HG03175 (cell line): Measurements from ENCODE around the gene IFT57.
A peak's percentile ranks its signal among the peaks of the same experiment; 100 is the strongest.
"Not testable (repeated sequence)": the region's sequence is repeated elsewhere in the genome, so short reads cannot be mapped to it uniquely, and the experiment has no call there.

Experiments
- ATAC-seq: cut with Tn5 transposase; IDR thresholded peaks from one replicate; pipeline ENCODE4 v1.9.1; 2021; ENCODE audit warnings: mild to moderate bottlenecking, moderate library complexity; ENCODE audit not compliant: unreplicated experiment

Gene IFT57

DNA sequence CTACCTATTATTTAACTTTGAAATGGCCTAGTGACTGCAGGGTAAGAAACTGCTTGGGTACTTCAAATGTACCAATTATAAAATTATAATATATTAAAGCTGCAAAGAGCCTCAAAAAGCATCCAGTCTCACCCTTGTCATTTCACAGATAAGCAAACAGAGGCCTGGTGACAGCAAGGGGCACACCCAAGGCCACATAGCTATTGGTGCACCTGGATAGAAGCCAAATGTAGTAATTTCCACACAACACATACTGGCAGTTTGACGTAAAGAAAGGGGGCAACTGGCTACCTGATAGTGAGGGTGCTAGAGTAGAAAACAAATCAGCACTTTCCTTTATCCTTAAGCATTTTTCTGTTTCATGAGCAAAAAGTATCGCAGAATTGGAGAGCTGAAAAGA, 51.1 kb downstream of the IFT57 start:
- no peak for ATAC-seq

GRCh38 chr3:108164391-108164790, 57.8 kb downstream of the IFT57 start:
- ATAC-seq = no peak

- ATAC-seq = no peak
These were observed 62.4 kb downstream of the IFT57 start for GRCh38 chr3:108159865-108160264.

DNA sequence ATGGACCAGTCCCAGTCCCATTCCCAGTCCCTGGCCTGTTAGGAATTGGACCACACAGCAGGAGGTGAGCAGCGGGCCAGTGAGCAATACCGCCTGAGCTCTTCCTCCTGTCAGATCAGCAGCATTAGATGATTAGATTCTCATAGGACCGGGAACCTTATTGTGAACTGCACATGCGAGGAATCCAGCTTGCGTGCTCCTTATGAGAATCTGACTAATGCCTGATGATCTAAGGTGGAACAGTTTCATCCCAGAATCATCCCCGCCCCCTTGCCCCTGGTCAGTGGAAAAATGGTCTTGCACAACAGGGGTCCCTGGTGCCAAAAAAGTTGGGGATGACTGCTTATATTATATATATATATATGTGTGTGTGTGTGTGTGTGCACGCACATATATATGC, 63.1 kb downstream of the IFT57 start:
- no peak for ATAC-seq

DNA sequence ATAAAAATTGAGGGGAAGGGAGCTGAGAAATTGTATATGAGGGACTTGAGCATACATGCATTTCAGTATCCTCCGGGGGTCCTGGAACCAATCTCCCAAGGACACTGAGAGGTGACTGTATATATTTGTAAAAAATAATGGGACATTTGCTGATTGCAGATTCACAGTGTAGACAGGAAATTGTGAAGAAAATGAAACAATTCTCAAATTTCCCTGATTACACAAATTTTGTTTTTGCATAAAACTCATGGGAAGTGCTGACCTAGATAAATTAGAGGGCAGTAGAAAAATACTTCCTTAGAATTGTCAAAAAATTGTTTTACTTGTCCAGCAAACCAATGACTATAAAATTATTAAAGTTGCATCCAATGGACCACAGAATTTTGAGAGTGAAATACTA, 64.0 kb downstream of the IFT57 start:
- no peak for ATAC-seq

GRCh38 chr3:108157273-108157672, 65.0 kb downstream of the IFT57 start:
- ATAC-seq = no peak

DNA sequence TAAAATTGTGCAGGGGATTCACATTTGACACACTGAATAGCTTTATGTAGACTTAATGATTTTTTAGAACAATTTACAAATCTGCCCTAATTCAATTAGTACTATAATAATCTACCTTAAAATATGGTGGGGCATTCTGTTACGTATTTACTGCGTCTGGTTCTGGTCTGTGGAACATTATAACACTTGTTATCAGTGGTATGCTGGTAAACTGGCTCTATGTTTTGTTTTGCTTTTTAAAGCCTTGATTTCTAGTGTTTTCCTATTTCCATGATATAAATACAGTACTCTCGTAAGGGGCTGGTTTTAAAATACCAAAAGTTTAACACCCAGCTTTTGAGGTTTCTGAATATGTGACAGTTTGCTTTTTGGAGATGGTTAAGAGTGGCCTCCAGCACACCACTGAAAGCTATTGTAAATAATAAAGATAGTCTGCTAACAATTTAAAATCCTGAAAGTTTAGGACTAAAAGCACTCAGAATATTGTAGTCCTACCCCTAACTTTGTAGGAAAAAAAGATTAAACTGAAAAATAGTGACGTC, 65.8 kb downstream of the IFT57 start:
- ATAC-seq = no peak

- not testable (repeated sequence) for ATAC-seq
These were observed 66.6 kb downstream of the IFT57 start for GRCh38 chr3:108155642-108156041.

DNA sequence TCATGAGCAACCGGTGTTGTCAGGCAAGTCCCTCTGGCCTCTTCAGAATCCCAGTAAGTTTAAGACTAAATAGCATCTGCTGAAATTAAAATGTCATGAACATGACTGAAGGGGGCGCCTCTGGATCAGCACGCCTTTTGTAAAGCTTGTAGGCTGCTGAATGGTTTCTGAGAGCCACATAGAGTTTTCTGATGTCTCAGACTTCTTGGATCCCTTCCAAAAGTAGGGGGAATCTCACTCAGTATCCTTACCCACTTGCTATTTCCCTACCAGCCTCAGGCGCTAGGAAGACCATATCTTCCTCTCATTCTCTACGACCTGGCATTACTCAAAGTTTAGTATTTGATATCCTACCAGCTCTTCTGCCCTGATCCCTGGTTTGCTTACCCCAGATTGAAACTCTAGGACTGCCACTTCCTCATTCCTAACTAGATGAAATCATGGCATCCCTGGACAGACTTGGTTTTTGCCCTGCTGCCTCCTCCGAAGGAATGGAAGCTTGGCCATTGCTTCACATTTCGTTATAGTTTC, 68.7 kb downstream of the IFT57 start:
- ATAC-seq = no peak

GRCh38 chr3:108152274-108152673, 70.0 kb downstream of the IFT57 start:
- no peak for ATAC-seq

GRCh38 chr3:108150200-108150599, 72.0 kb downstream of the IFT57 start:
- no peak for ATAC-seq

DNA sequence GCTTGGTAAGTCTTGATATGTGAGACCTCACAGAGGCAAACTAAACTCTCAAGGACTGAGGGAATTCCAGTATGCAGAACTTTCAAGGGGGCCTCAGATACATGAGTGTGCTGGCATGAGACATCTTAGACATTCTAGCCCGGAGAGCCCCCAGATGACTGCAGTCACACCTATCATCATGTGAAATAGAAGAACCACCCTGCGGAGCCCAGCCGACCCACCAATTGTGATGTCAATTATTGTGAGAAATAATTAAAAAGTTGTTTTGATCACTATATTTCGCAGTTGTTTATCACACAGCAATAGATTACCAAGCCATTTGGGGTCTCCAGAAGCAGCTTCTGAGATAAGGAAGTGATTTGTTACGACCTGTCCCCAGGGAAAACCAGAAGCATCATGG, 76.1 kb downstream of the IFT57 start:
- ATAC-seq = no peak

DNA sequence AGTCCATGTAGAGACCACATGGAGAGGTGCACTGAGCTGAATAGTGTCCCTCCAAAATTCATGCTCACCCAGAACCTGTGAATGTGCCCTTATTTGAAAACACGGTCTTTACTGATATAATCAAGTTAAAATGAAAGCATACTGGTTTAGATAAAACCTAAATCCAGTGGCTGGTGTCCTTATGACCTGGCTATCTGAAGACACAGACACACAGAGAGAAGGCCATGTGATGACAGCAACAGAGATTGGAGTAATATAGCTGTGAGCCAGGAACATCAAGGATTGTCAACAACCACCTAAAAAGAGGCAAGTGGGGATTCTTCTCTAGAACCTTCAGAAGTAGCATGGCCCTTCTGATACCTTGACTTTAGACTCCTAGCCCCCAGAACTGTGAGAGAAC, 76.6 kb downstream of the IFT57 start:
- ATAC-seq = no peak

GRCh38 chr3:108137460-108137814, 84.8 kb downstream of the IFT57 start:
- ATAC-seq = no peak

DNA sequence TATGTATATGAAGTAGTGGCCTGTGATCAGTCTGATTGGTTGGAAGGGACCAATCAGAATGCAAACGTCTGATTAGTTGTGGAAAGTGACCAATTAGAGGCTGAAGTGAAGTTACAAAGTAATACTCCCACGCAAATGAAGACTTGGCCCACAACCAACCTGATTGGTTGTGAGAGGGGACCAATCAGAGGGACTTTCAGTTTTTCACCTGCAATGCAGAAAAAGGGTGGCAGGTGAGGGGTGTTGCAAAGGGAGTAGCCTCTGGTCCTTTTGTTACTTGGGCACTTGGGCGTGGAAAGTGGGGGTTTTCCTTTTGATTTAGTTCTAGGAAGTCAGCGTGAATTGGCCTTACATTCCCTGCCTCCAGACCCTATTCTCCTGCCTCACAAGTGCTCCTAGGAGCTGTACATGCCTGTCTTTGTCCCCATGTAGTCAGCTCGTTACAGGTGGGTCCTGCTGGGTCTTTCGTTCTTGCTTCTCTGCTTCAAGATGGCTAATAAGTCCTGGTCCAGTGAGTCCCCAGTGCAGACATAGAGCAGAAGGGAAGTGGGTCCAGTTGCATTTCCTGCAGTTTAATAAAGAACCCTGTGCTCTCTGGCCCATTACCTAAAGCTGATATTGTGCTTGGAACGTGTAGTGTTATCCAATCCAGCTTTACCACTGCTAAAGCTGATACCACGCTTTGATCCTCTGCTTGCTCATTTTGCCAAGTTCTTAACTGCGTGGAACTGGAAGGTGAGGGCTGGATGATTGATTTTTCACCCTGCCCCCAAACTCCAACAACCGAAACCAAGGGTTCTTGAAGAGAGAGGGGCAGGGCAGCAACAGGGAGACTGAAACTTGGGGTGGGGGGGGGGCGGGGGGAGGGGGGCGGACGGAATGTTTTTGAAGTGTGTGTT, 85.4 kb downstream of the IFT57 start:
- no peak for ATAC-seq

DNA sequence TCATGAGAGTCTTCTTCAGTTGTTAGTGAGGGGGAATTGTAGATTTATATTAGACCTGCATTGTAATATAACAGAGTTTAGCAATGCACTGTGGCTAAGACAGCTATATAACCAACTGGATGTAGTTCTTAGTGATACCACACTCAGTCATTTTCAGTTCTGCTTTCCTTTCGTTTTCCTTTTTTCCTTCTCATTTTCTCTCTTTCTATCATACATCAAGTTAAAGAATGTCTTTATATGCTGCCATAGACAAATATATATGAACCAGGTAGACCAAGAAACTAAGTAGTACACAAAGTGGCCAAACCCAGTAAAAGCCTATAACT, 87.7 kb downstream of the IFT57 start:
- ATAC-seq = peak; percentile 58

DNA sequence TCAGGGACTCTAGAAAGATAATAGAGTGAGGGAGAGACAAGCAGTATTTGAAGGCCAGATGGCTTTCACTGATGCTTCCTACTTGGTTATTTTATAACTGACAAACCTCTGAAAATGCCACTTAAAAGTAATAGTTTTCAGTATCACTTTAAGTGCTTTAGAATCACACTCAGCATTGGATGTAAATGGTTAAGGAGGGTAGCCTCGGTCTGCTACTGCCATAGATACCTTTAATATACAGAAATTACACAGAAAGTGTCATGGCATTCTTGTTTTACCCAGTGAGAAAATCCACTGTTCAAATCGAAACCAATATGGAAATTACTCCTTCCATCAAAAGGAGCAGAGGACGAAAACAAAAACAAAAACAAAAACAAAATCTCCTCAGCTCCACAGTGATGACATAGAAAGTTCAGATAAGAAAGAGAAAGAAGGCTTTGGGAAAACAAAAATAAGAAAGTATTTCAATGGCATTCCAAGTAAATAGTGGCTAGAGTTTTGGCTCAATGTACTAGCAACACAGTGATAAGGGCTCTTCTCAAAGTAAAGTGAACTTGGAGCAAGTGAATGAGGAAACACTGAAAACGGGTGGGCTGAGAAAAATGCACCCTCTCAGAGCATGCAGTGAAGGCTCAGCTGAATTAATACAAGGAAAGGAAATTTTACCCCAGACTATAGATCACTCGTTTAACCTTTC, 88.2 kb downstream of the IFT57 start:
- peak; percentile 52 for ATAC-seq

GRCh38 chr3:108133048-108133369, 89.2 kb downstream of the IFT57 start:
- no peak for ATAC-seq

DNA sequence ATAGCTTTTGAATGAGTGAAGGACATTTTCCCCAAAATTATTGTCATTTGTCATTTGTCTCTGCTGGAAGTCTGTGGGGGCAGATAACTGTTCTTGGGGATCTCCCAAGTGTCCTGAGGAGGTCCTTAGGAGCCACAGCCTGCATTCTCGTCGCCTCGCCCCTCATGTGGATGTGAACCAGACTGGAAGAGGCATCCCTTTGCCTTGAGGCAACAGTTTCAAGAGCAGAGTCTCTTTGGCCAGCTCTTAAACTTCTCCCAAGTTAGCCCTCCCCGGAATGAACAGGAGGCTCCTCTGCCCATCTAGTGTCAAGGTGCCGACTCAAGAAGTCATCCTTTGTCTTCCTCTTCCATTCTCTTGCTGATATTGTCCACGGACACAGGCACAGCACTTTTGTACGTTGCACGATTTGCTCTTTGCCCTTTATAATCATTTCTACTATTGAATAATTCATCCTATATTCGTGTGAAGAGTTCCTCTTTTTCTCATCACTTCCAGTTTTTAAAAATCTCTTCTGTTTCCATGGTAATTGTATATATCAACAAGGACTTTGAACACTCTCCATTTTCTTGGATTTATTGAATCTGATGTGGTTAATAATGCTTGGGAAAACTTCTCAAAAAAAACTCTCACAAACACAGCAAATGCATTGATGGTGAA, 90.6 kb downstream of the IFT57 start:
- no peak for ATAC-seq

GRCh38 chr3:108130701-108131474, 91.3 kb downstream of the IFT57 start:
- ATAC-seq = no peak

DNA sequence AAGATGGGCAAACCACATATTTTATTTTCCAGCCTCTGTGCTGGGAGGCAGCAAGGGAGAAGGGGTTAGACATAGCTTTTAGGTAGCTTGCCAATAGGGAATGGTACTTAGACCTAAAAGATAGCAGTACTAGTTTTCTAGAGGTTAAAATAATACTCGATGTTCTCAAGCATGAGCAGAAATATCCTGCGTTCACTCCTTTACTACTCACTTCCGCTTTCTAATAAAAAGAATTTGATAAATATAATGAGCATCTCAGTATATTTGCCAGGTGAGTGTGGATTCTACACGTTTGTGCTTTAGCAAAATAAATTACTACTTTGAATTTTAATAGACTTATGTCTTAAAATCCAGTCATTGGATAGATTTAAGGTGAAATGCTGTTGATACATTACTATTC, 92.0 kb downstream of the IFT57 start:
- ATAC-seq = no peak
